Stimulated activated CD8-positive, alpha-beta memory T cell treated with anti-CD3 and anti-CD28 coated beads, Interleukin-15, amount 100 ng/mL, for 48 hours (primary cell): Measurements from ENCODE around the gene CDK19.
"Not testable (repeated sequence)": the region's sequence is repeated elsewhere in the genome, so short reads cannot be mapped to it uniquely, and the experiment has no call there.

Experiments
- DNase-seq, 2 donors: peaks; one replicate each; pipeline ENCODE4 v3.0.0-alpha.2; 2020; ENCODE audit warnings: low read depth in 2 of 2

CDK19 gene

DNA sequence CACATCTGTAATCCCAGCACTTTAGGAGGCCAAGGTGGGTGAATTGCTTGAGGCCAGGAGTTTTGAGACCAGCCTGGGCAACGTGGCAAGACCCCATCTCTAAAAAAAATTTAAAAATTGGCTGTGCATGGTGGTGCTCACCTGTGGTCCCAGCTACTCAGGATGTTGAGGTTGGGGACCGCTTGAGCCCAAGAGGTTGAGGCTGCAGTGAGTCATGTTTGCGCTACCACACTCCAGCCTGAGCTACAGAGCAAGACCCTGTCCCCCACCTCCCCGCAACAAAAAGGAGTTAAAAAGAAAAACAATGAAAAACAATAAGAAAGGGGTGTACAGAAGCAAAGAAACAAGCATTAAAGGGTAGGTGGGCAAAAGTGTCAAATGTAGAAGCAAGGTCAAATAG lies 57.3 kb downstream of the CDK19 start:
- no peak for DNase-seq

DNA sequence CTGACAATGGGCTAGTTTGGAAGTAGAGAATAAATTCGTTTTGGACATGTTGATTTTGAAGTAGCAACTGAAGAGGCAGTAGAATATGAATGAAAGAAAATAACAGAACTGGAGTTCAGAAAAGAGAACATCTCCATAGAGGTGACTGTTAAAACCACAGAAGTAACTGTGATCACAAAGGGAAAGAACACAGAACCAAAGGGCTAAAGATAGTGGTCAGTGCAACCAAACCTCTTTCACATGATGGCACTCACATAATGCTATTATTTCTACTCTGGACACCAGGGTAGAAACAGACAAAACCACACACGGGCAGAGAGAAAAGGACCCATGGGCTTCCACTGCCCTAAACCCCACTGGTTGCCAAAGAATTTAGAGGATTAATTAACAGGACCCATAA lies 58.5 kb downstream of the CDK19 start:
- no peak for DNase-seq

DNA sequence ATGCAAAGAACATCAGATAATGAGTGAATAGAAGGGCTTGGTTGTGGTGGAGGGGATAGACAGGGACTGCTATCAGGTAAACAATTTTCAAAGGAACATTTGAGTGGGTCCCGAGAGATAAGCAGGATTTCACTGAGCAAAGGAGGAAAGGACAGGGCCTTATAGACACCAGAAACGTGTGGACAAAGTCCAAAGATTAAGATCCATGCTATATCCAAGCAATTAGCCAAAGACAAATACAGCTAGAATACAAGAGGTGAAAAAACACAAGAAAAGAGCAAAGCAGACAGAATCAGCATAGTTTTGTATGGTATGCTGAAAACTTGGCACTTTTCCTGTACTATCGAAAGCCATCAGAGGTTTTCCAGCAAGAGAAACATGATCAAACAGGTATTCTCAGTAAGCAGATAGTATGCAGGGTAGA lies 59.8 kb downstream of the CDK19 start:
- DNase-seq: no peak

DNA sequence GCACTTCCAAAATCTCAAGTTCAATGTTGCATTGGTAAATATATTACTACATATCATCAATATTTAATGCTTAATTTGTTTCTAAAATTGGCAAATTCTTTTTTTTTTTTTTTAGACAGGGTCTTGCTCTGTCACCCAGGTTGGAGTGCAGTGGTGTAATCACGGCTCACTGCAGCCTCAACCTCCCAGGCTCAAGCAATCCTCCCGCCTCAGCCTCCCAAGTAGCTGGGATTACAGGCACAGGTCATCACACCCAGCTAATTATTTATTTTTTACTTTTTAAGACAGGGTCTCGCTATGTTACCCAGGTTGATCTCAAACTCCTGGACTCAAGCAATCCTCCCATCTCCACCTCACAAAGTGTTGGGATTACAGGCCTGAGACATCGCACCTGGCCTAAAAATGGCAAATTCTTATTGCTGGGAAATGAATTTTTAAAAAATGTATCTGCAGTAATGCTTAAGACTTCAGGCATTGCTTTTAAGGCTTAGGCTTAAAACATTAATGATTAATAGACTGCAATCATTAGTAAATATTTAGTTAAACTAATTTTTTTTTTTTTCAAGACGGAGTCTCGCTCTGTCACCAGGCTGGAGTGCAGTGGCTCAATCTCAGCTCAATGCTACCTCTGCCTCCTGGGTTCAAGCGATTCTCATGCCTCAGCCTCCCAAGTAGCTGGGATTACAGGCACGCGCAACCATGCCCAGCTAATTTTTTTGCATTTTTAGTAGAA lies 61.2 kb downstream of the CDK19 start:
- not testable (repeated sequence) for DNase-seq

DNA sequence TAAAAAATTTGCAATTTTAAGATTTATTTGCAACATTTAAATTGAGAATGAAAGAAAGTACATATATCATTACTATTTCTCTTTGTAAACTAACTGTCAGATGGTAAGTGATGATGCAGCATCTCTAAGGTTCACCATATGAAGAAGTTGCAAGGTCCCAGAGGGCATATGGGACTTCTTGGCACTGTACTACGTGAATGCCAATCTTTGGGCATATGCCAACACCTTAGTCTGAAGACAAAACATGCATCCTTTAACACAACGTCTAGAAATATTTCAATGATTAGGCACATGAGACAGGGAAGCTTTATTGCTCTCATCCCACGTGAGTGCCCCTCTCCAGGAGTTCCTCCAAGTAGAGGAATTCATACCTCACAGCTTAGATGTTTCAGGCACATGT lies 66.8 kb downstream of the CDK19 start:
- no peak for DNase-seq

DNA sequence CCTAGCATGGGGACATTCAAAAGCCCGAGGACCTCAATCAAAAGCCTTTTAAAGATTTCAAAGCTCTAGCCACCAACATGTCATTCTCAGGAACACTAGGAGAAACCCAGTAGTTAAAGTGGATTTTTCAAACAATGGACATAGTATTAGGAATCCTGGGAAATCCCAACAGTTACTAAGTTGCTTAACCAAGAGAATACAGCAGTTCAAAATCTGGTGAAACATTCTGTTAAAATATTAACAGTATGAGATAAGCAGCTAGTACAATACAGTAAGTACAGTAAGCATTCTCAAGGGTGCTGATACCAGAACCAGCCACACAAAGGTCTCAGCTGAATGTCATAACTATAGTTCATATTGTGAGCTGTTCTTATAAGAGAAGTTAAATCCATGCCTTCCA lies 68.6 kb downstream of the CDK19 start:
- no peak for DNase-seq

DNA sequence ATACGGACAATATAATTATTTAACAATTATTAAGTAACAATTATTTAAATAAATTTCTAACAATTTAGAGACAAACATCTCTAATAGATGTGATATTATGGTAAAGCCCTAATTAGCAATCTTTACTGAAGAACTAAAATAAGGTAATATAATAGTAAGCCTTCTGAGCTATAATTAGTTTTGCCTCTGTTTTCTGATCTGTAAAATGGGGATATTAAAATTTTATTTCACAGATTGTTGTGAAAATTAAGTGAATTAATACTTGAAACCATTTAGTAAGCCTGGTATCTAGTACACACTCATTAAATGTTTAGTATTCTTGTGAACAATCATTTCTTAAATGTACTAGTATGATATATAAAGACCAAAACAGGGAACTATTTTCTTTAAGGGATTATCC lies 70.3 kb downstream of the CDK19 start:
- no peak for DNase-seq

DNA sequence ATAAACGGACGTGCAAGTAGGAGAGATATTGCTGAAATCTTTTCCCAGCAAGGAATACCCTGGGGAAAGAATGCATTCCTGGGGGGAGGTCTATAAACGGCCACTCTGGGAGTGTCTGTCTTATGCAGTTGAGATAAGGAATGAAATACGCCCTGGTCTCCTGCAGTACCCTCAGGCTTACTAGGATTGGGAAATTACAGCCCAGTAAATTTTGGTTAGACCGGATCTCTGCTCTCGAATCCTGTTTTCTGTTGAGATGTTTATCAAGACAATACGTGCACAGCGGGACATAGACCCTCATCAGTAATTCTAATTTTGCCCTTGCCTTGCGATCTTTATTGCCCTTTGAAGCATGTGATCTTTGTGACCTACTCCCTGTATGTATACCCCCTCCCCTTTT lies 72.7 kb downstream of the CDK19 start:
- not testable (repeated sequence) for DNase-seq

DNA sequence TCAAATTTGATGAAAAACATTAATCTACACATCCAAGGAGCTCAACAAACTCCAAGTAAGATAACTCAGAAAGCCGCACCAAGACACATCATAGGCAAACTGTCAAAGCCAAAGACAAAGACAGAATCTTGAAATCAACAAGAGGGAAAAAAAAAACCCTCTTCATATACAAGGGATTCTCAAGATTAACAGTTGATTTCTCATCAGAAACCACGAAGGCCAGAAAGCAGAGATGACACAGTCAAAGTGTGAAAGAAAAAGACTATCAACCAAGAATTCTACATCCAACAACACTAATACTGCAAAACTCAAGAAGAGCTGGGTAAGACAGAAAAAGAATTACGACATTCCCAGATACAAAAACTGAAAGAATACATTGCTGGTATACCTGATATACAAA lies 73.8 kb downstream of the CDK19 start:
- DNase-seq: no peak

DNA sequence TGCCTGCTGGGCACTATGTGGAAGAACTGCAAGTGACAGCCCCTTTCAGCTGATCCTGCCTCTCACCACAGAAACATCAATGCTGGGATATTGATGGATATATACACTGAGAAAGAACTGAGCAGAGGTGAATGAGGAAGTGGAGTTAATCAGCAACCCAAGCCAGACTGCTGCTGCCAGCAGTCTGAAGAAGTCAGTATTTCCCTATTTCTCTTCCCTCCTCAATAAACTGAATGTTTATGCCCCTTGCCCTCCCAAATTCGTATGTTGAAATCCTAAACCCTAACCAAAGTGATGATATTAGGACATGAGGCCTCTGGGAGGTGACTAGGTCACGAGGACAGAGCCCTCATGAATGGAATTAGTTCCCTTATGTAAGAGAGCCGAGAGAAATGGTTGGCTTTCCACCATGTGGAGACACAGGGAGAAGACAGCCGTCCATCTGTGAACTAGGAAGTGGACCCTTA lies 76.3 kb downstream of the CDK19 start:
- DNase-seq: no peak

DNA sequence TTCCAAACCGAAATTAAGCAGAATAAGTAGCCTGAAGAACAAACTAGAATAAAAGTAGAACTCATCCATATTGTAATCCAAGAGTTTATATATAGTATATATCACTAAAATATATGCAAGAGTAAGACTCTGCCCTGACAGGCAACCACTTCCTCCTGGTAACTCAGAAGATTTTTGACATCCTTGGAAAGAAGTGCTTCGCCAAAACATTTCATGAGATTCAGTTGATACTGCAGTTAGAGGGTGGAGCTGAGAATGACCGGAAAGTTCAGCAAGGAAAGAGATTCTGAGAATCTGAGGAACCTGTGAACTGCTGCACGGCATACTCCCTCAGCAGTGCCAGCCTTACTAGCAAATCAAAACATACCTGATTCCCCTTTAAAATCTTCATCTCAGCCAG lies 79.6 kb downstream of the CDK19 start:
- no peak for DNase-seq

DNA sequence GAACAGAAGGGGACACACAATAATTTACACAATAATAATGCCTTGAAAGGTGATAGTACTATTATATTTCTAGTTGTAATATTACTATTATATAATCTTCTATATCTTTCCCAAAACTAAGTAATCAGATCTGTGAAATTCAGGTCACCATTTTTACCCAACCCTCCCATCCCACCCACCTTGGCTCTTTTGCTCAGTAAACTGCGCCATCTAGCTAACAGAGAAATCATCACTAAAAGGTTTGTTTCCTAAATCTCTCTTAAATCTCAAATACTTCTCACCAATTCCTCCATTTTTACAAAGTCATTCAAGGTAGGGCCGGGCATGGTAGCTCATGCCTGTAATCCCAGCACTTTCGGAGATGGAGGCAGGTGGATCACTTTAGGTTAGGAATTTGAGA lies 83.4 kb downstream of the CDK19 start:
- DNase-seq: no peak

DNA sequence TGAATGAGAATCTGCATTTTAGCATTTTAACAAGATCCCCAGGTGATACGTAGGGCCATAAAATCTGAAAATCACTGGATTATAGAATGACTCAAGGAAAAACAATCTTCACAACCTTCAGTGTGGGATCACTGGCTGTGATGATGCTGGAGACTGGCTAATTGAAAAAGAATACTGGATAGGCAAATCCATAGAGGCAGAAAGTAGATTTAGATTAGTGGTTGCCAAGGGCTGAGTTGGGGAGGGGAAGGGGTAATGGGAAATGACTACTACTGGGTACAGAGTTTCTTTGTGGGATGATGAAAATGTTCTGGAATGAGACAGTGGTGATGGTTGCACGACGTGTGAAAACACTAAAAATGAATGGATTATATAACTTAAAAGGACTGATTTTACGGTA lies 84.1 kb downstream of the CDK19 start:
- no peak for DNase-seq

DNA sequence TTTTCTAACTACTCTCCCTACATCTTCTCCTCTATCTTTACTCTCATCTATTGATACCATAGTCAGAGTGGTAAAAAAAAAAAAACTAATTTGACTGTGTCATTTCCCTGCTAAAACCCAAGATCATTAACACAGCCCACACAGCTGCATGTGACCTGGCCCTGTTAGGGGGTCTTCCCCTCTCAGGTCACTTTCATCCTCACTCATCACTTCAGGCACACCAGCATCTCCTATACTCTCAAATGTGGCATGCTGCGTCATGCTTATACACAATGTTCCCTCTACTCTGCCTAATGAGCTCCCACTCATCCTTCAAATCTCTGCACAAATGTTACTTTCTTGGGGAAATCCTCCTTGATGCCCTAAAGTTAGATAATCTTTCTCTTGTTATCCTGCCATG lies 86.8 kb downstream of the CDK19 start:
- no peak for DNase-seq

DNA sequence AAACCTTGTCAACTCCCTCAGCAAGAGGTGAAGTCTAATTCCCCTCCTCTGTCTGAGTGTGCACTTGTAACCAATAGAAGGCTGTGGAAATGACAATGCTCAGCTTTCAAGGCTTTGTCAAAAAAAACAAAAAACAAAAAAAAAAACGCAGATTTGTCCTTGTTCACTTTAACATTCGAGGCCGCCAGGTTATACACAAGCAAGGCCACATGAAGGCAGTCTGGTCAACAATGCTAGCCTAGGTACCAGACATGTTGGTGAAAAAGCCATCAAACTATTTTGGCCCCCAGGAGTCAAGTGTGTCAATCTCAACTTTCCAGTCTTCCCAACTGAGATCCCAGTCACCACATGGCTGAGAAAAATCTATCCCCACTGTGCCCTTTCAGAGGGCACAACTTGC lies 92.3 kb downstream of the CDK19 start:
- no peak for DNase-seq

DNA sequence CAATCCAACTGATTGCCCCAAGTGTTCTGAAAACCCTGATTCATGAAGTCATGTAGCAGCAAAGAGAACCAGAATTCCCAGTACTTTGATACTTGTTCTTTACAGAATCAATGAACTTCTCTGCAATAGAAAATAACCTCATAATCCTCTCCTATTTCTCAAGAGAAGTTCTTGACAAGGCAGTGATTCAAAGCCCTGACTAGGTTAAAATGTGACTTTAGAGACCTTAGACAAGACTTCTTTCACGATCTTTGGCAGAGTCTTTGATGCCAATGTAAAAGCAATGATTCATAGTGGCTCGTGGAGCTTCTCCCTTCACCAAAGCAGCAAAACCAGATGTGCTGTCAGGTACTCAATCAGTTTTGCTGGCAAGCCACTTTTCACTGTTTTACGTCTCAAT lies 95.2 kb downstream of the CDK19 start:
- DNase-seq: no peak

DNA sequence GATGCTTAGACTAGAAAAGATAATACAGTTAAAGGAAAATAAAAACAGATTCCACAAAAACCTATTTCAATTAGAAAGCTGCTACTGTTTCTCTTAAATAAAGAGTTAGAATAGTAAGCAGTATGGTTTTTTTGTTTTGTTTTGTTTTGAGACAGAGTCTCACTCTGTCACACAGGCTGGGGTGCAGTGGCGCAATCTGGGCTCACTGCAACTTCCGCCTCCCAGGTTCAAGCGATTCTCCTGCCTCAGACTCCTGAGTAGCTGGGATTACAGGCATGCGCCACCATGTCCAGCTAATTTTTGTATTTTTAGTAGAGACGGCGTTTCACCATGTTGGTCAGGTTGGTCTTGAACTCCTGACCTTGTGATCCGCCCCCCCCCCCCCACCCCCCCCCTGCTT lies 95.7 kb downstream of the CDK19 start:
- not testable (repeated sequence) for DNase-seq

DNA sequence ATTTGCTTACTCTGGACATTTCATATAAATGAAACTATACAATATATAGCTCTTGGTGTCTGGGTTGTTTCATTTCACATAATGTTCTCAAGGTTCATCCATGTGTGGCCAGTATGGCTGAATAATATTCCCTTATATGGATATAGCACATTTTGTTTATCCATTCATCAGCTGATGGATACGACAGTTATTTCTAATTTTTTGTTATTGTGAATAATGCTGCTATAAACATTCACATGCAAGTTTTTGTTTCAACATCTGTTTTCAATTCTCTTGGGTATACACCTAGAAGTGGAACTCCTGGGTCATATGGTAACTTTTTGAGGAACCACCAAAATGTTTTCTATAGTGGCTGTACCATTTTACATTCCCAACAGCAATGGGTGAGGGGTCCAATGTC lies 101.1 kb downstream of the CDK19 start:
- DNase-seq: no peak

DNA sequence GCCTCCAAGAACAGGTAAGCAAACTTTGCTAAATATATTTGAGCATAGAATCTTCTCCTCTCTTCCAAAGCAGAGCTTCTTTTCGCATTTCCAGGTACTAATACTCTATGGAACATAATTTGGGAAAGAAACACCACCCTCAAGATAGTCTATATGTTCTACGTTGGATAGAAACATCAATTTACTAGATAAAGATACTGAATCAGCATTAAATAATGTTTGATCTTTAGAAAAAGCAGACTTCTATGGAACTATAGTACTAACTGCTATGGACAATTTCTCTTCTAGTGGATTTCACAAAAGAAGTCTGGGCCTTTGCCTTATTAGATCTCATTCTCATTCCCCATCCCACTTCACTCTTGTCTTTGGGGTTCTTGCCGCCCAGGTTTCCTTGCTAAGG lies 103.0 kb downstream of the CDK19 start:
- no peak for DNase-seq

DNA sequence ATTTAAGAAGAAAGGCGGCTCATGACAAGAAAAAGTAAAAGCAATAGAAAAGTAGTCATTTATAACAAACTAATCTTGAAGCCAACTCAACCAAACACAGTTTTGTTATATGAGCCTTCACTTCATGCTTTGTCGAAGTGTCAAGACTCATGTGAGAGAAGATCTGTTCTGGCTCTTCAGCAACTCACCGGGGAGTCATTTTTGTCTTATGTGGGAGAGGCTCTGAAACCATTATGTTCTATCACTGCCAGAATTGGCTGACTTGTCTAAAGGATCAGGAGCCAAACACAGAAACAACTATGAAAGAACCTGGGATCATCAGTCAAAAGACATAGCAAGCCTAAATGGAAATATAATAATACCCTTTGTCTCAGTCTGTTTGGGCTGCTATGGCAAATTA lies 105.2 kb downstream of the CDK19 start:
- DNase-seq: no peak

DNA sequence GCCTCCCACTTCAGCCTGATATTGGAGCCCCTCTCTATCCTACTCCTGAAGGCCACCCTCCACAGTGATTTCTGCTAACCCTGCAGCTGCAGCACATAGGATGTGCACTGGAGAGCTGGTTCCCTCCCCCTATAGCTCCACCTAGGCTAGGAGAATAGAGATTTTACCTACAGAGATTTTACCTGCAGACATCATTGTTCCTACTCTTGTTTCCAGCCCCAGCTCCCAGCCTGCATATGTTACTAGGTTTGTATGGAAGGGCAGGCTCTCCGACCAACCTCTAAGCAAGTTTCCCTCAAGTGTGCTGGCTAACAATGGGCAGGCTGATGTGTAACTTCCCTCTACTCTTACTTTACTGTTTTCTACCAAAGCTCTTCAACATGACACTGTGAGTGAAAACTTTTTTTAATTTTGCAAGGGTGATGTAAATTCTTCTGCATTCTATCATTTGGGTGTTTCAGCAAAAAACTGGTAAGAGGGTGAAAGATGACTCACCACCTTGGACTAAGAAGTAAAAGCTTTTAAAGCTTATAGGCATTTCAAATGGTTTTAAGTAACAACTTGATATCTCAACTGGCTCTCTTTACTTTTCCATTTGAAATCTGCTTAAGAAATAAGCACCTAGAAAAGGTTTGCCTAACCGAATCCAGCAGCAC lies 106.8 kb downstream of the CDK19 start:
- DNase-seq: no peak

DNA sequence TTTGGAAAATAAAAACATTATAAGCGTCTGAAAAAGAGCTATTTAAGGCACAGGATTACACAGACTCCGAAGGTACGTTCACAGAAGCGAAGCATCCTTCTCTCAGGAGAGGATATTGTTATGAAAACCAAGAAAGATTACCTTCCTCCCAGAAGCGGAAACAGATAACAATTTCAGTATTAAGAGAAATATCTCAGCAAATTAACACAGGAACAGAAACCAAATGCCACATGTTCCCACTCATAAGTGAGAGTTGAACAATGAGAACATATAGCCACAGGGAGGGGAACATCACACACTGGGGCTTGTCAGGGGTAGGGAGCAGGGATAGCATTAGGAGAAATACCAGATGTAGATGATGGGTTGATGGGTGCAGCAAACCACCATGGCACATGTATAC lies 109.7 kb downstream of the CDK19 start:
- DNase-seq: no peak

DNA sequence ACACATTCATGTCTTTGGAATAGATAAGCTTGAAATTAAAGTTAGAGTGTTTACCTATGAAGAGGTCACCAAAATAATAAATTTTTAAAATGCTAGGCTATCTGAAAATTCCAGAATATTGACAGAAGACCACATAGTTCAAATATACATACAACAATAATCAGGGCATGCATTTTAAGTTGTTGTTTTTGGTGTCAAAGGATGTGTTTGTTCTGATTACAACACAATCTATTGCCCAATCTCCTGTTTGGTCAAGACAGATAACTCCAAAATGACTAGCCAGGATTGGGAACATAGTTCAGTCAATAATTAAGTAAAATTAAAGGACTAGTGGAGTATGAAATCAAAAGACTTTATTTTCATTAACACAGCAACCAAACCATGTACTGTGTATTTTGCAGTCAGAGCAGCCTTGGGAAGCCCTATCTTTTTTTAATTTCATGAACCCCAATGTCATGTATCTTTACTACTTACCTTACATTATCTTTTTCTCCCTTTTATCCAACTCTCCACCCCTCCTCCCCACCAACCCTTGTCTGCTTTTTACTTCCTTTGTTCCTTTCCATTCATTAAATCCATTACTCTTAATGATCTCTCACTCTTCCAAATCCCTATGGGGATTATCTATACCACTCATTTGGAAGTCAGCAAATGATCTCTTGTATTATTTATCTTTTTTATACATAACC lies 111.2 kb downstream of the CDK19 start:
- no peak for DNase-seq
